Measurements from ENCODE around the gene PPP1R1A.

Gene PPP1R1A

GRCh38 chr12:54622463-54623183 lies 34.2 kb upstream of the PPP1R1A start:
- H3K36me3 ChIP-seq (ENCODE audit: insufficient read depth, low read length) = no peaks in the 10 kb centered on the region
- no peak overlapping the region for H2AFZ ChIP-seq (ENCODE audit: low read length, unreplicated experiment)
- H3K4me1 ChIP-seq (ENCODE audit: control insufficient read depth, insufficient read depth, low read length, unreplicated experiment) = no peaks in the 10 kb centered on the region
- peaks cover 79% of the 10 kb centered on the region for H3K27me3 ChIP-seq (ENCODE audit: insufficient read depth, low read length)
- no peaks in the 10 kb centered on the region for H3K79me2 ChIP-seq (ENCODE audit: control insufficient read depth, insufficient read depth, low read length, unreplicated experiment)
- no peak overlapping the region for H3K4me3 ChIP-seq (ENCODE audit: low read depth, low read length)
- no peak overlapping the region for H3K27ac ChIP-seq (ENCODE audit: low read depth, low read length)

- Histone ChIP-seq H3K27me3 (ENCODE audit: insufficient read depth, low read length) (peaks cover 86% of the 10 kb centered on the region), H2AFZ (ENCODE audit: low read length, unreplicated experiment) (no peak overlapping the region), H3K27ac (ENCODE audit: low read depth, low read length) (no peak overlapping the region)
Observed at GRCh38 chr12:54616933-54617680, 28.6 kb upstream of the PPP1R1A start.

GRCh38 chr12:54612225-54612750 lies 23.8 kb upstream of the PPP1R1A start:
- H3K4me1 ChIP-seq (ENCODE audit: control insufficient read depth, insufficient read depth, low read length, unreplicated experiment) = no peaks in the 10 kb centered on the region
- H3K27me3 ChIP-seq (ENCODE audit: insufficient read depth, low read length) = peaks cover 100% of the 10 kb centered on the region
- H3K4me3 ChIP-seq (ENCODE audit: low read depth, low read length) = no peak overlapping the region

More at GRCh38 chr12:54616933-54617680, 28.6 kb upstream of the PPP1R1A start:
- no peaks in the 10 kb centered on the region for H3K4me1 ChIP-seq (ENCODE audit: control insufficient read depth, insufficient read depth, low read length, unreplicated experiment)
- H3K79me2 ChIP-seq (ENCODE audit: control insufficient read depth, insufficient read depth, low read length, unreplicated experiment) = no peaks in the 10 kb centered on the region
- H3K36me3 ChIP-seq (ENCODE audit: insufficient read depth, low read length) = no peaks in the 10 kb centered on the region
- H3K4me3 ChIP-seq (ENCODE audit: low read depth, low read length) = no peak overlapping the region

GRCh38 chr12:54611715-54612149 lies 23.3 kb upstream of the PPP1R1A start:
- H2AFZ ChIP-seq (ENCODE audit: low read length, unreplicated experiment) = no peak overlapping the region
- no peaks in the 10 kb centered on the region for H3K4me1 ChIP-seq (ENCODE audit: control insufficient read depth, insufficient read depth, low read length, unreplicated experiment)
- H3K27ac ChIP-seq (ENCODE audit: low read depth, low read length) = no peak overlapping the region
- no peaks in the 10 kb centered on the region for H3K36me3 ChIP-seq (ENCODE audit: insufficient read depth, low read length)
- peaks cover 100% of the 10 kb centered on the region for H3K27me3 ChIP-seq (ENCODE audit: insufficient read depth, low read length)
- H3K4me3 ChIP-seq (ENCODE audit: low read depth, low read length) = no peak overlapping the region
- no peaks in the 10 kb centered on the region for H3K79me2 ChIP-seq (ENCODE audit: control insufficient read depth, insufficient read depth, low read length, unreplicated experiment)

More at GRCh38 chr12:54612225-54612750, 23.8 kb upstream of the PPP1R1A start:
- Histone ChIP-seq H3K27ac (ENCODE audit: low read depth, low read length) (no peak overlapping the region), H3K79me2 (ENCODE audit: control insufficient read depth, insufficient read depth, low read length, unreplicated experiment) (no peaks in the 10 kb centered on the region), H2AFZ (ENCODE audit: low read length, unreplicated experiment) (no peak overlapping the region), H3K36me3 (ENCODE audit: insufficient read depth, low read length) (no peaks in the 10 kb centered on the region)

GRCh38 chr12:54608769-54609168 lies 20.3 kb upstream of the PPP1R1A start:
- Histone ChIP-seq H2AFZ (ENCODE audit: low read length, unreplicated experiment) (no peak overlapping the region), H3K4me3 (ENCODE audit: low read depth, low read length) (no peak overlapping the region), H3K27ac (ENCODE audit: low read depth, low read length) (no peak overlapping the region), H3K36me3 (ENCODE audit: insufficient read depth, low read length) (no peaks in the 10 kb centered on the region), H3K4me1 (ENCODE audit: control insufficient read depth, insufficient read depth, low read length, unreplicated experiment) (no peaks in the 10 kb centered on the region), H3K27me3 (ENCODE audit: insufficient read depth, low read length) (peaks cover 79% of the 10 kb centered on the region), H3K79me2 (ENCODE audit: control insufficient read depth, insufficient read depth, low read length, unreplicated experiment) (no peaks in the 10 kb centered on the region)

GRCh38 chr12:54608156-54608555 lies 19.7 kb upstream of the PPP1R1A start:
- Histone ChIP-seq H2AFZ (ENCODE audit: low read length, unreplicated experiment) (no peak overlapping the region), H3K36me3 (ENCODE audit: insufficient read depth, low read length) (no peaks in the 10 kb centered on the region), H3K27me3 (ENCODE audit: insufficient read depth, low read length) (peaks cover 72% of the 10 kb centered on the region), H3K4me3 (ENCODE audit: low read depth, low read length) (no peak overlapping the region), H3K79me2 (ENCODE audit: control insufficient read depth, insufficient read depth, low read length, unreplicated experiment) (no peaks in the 10 kb centered on the region), H3K27ac (ENCODE audit: low read depth, low read length) (no peak overlapping the region), H3K4me1 (ENCODE audit: control insufficient read depth, insufficient read depth, low read length, unreplicated experiment) (no peaks in the 10 kb centered on the region)

- Histone ChIP-seq H3K27ac (ENCODE audit: low read depth, low read length) (no peak overlapping the region), H3K27me3 (ENCODE audit: insufficient read depth, low read length) (peaks cover 56% of the 10 kb centered on the region), H2AFZ (ENCODE audit: low read length, unreplicated experiment) (no peak overlapping the region), H3K36me3 (ENCODE audit: insufficient read depth, low read length) (no peaks in the 10 kb centered on the region), H3K4me1 (ENCODE audit: control insufficient read depth, insufficient read depth, low read length, unreplicated experiment) (no peaks in the 10 kb centered on the region), H3K79me2 (ENCODE audit: control insufficient read depth, insufficient read depth, low read length, unreplicated experiment) (no peaks in the 10 kb centered on the region), H3K4me3 (ENCODE audit: low read depth, low read length) (no peak overlapping the region)
Observed at GRCh38 chr12:54606556-54606955, 18.1 kb upstream of the PPP1R1A start.

- Histone ChIP-seq H2AFZ (ENCODE audit: low read length, unreplicated experiment) (no peak overlapping the region), H3K4me1 (ENCODE audit: control insufficient read depth, insufficient read depth, low read length, unreplicated experiment) (no peaks in the 10 kb centered on the region), H3K4me3 (ENCODE audit: low read depth, low read length) (no peak overlapping the region), H3K27ac (ENCODE audit: low read depth, low read length) (no peak overlapping the region), H3K36me3 (ENCODE audit: insufficient read depth, low read length) (no peaks in the 10 kb centered on the region), H3K27me3 (ENCODE audit: insufficient read depth, low read length) (peaks cover 44% of the 10 kb centered on the region), H3K79me2 (ENCODE audit: control insufficient read depth, insufficient read depth, low read length, unreplicated experiment) (no peaks in the 10 kb centered on the region)
Observed at GRCh38 chr12:54605138-54605970, 16.9 kb upstream of the PPP1R1A start.

- H3K36me3 ChIP-seq (ENCODE audit: insufficient read depth, low read length) = no peaks in the 10 kb centered on the region
- H3K27me3 ChIP-seq (ENCODE audit: insufficient read depth, low read length) = peaks cover 39% of the 10 kb centered on the region
- H3K4me1 ChIP-seq (ENCODE audit: control insufficient read depth, insufficient read depth, low read length, unreplicated experiment) = no peaks in the 10 kb centered on the region
- no peak overlapping the region for H2AFZ ChIP-seq (ENCODE audit: low read length, unreplicated experiment)
- no peak overlapping the region for H3K27ac ChIP-seq (ENCODE audit: low read depth, low read length)
- no peaks in the 10 kb centered on the region for H3K79me2 ChIP-seq (ENCODE audit: control insufficient read depth, insufficient read depth, low read length, unreplicated experiment)
- H3K4me3 ChIP-seq (ENCODE audit: low read depth, low read length) = no peak overlapping the region
Observed at GRCh38 chr12:54604436-54604835, 16.0 kb upstream of the PPP1R1A start.

GRCh38 chr12:54603872-54604271 lies 15.4 kb upstream of the PPP1R1A start:
- no peak overlapping the region for H2AFZ ChIP-seq (ENCODE audit: low read length, unreplicated experiment)
- peaks cover 39% of the 10 kb centered on the region for H3K27me3 ChIP-seq (ENCODE audit: insufficient read depth, low read length)
- H3K4me3 ChIP-seq (ENCODE audit: low read depth, low read length) = no peak overlapping the region
- H3K27ac ChIP-seq (ENCODE audit: low read depth, low read length) = no peak overlapping the region
- no peaks in the 10 kb centered on the region for H3K79me2 ChIP-seq (ENCODE audit: control insufficient read depth, insufficient read depth, low read length, unreplicated experiment)
- no peaks in the 10 kb centered on the region for H3K4me1 ChIP-seq (ENCODE audit: control insufficient read depth, insufficient read depth, low read length, unreplicated experiment)
- H3K36me3 ChIP-seq (ENCODE audit: insufficient read depth, low read length) = no peaks in the 10 kb centered on the region
